SIG-M5 treated with dmso at 0.1 percent for 504 hours (cell line): ENCODE results near the gene CT47C1.

Source experiments
- DNase-seq: peaks from one replicate; lab custom pipeline; 2025; ENCODE audit not compliant: unreplicated experiment; lab: John Stamatoyannopoulos, UW

CT47C1 gene

DNA sequence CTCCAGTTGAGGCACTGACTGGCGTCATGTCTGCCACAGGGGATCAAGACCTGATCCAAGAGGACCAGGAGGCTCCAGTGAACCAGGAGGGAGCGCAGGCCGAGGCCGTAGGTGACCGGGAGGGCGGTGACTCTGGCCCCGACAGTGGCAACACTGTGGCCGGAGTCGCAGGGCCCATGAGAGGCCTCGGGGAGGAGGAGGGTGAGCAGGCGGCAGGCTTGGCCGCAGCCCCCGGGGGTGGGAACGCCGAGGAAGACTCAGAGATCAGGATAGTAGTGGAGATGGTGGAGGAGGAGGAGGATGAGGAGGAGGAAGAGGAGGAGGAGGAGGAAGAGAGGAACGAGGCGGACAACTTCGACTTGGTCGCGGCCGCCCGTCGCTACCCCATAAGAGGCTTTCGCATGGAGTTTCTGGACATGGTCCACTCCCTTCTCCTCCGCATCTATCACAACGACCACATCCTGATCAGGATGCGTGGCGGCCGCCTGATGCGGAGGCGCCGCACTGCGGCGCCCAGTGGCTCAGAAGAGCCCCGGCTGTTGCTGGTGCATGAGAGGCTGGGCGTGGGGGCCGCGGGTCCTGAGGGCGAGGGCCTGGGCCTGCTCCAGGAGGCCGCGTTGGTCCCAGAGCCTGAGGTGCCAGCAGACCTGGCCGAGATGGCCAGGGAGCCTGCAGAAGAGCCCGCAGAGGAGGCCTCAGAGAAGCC, 560 bp downstream of the CT47C1 start:
- no peak for DNase-seq

DNA sequence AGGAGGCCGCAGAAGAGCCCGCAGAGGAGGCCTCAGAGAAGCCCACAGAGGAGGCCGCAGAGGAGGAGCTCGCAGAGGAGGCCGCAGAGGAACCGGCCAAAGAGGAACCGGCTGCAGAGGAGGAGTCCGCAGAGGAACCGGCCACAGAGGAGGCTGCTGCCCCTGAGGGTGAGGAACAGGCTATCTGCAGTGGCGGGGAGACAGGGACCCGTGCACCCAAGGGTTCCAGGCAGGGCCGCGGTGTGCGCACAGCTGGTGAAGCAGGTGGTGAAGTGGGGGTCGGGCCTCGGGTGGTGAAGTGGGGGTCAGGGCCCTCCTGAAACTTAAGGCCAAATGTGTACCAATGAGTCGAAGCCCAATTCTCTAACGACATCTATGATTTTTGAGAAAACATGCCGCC, 1.1 kb downstream of the CT47C1 start:
- DNase-seq = no peak

DNA sequence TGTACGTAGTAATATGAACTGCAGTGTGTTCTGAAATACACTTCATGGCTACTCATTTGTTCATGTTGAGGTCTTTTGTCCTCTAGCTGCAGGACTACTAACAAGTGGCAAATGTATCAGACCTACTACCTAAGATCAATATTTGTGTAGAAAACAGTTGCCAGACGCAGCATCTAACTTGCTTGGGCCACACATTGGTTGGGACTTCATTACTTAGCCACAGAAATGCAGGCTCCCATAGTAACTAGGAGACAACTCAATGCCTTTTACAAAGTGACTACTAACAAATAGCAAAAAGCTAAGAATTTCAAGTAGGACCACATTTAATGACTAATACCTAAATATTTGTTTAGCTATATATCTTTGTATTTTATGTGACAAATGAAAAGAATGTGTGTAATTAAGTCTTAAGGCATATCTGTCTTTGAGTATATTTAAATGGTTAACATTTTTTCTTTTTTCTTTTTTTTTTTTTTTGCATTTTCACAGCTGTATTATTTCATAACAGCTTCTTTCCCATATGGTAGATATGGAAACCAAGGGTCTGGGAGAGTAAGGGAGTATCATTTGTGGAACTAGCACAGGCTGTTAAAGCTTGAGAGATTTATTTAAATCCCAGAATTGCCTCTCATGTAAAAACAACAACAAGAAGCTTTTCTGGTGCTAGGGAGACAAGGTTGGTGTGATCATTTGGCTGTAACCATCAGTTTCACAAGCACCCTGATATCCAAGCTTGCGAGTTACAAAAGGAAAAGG, 2.7 kb downstream of the CT47C1 start:
- DNase-seq = no peak

DNA sequence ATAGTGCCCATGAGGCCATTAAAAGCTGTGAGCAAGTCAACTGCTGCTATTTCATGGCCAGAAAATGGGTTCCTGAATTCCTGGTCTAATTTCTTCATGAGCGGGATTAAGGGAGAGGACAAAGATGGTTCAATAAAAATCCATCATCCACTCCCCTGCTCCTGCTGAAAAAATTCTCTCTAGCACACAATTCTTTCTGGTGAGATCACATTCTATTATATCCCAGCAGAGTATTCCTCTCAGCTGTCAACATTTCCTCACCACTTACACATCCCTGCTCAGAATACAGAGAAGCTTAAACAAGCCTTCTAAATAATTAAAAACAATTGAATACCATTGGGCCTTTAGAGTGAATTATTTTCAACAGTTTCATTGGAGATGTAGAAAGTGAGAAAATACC, 9.5 kb downstream of the CT47C1 start:
- no peak for DNase-seq

DNA sequence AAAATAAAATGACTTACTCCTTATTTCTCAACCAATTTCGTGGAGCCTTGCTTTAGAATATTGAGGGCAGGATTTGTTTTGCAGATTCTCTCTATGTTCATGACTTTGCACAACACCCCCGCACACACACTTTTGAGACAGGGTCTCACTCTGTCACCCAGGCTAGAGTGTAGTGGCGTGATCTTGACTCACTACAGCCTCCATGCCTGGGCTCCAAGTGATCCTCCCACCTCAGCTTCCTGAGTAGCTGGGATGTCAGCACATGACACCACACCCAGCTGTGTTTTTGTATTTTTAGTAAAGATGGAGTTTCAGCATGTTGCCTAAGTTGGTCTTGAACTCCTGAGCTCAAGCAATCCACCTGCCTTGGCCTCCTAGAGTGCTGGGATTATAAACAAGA, 12.0 kb downstream of the CT47C1 start:
- DNase-seq = no peak

DNA sequence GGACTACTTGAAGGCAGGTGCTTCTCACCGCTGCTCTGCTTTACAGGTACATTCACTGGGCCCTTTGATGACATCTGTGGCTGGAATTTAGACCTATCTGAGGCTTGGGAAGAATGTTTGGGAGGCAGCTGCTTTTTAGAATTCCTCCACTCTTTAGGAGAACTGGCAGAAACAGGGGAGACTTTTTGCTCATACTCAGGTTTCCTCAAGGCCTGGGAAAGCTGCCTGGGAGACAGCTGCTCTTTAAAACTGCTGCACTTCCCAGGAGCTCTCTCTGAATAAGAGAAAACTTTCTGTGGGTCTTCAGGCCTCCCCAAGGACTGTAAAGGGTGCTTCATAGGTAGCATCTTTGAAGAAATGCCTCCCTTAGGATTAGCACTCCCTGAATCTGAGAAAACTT, 14.3 kb downstream of the CT47C1 start:
- DNase-seq = no peak

DNA sequence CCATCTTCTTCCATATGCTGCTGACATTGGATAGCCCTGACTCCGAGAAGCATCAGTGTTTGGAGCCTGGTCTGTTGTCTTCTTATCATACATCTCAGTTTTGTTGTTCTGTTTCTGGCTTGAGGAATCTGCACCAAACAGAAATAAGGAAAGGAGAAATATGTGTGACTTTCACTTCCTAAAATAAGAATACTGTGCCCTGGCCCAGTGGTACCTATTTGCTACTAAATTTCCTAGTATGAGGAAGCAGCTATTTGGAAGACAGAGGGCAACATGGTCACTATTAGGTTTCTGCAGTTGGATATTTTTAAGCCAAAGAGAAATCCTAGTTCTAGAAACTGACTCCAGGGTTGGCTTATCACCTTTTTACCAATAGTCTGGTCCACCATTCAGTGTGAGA, 16.8 kb downstream of the CT47C1 start:
- peak; percentile 4 for DNase-seq

DNA sequence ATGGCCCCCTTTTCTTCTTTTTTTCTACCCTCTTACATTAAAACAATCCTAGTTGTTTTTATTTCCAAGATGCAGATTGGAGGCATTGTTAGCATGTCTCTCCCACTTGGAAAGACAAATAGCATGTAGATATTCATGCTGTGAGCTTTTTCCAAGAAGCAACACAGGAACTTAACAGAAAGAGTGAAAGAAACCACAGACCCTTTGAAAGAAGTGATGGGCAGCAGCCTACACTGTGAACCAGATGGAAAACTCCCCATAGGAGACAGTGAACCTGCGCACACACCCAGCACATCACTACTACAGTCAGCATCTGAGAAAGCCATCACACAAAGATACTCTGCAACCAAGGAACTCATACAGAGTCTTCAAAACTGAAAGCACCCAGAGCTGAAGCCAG, 17.8 kb downstream of the CT47C1 start:
- no peak for DNase-seq

DNA sequence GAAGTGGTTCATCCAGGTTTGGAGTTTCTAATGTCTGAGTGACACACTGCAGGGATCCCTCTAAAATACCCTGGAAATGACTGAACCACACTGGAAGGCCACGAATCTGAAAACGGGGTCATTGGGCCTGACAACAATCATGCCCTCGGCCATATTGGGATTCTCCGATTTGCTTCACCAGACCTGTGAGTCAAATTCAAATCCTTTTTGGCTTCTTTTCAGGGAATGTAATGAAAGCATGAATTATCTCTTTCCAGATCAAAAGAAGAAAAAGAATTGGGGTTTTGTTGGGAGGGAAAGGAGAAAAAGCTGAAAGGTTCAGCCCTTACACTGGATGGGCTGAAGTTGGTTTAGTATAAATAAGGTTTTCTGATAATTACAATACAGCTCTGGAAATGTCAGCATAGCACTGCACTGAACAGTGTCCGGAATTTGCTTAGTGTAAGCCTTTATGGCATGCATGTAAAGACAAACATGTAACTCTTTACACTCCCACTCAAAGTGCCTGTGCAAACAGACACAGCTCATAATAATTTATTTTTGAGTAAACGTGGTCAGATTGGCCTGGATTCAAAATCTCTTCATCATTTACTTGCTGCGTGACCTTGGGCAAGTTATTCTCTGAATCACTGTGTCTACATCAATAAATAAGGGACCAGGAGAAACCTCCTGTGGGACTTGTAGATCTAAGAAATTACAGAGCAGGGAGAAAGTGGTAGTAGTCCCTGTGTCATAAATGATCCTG, 21.4 kb downstream of the CT47C1 start:
- peak; percentile 12 for DNase-seq

DNA sequence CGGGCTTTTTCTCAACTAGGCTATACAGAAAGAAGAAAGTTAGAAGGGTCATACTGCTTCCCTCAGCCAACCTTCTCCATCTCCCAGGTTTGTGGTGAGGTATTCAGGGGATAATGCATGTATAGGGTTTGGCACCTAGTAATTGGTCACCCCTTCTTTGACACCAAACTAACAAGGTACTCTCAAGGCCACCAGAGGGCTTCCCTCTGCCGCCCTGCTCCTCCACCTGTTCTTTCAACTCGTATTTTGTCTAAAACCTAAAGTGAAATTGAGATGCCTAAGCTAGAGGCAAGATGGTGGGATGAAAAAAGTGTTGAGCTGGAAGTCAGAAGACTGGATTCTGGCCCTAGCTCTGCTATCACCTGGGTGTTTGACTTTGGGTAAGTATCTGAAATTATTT, 22.0 kb downstream of the CT47C1 start:
- no peak for DNase-seq

DNA sequence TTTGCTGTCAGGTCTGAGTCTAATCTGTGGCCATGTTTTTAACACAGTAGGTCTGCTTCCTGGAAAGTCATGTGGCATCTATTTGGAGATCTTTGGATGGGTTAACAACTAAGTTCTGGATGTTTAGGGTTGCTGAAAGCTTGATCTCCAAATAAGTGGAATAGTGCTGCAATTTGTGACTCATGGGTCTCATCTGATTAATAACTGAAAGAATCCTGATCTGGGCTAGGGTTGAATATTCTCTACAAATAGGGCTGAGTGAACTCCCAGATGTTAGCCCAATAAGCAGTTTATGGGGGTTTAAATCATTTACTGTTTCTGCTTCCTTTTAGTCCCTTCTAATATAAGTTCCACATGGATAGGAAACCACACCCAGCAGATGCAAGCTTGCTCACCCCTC, 23.1 kb downstream of the CT47C1 start:
- DNase-seq = no peak

DNA sequence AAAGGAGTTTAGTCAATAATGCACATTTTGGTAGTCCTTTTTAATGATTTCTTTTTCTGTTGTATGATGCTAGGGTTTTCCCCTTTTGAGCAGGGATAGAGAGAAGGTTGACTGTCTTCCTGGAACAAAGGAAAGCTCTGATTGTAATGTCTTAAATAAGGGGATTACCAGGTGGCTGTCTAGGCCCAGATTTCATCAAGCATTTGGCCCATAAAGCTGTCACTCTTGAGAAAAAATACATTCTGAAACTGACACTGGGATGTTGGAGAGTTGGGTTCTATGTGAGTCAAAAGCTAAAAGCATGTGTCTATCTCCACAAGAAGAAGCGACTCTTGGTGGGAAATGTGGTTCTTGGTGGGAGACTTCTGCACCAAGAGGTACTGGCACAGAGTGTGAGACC, 28.4 kb downstream of the CT47C1 start:
- no peak for DNase-seq

DNA sequence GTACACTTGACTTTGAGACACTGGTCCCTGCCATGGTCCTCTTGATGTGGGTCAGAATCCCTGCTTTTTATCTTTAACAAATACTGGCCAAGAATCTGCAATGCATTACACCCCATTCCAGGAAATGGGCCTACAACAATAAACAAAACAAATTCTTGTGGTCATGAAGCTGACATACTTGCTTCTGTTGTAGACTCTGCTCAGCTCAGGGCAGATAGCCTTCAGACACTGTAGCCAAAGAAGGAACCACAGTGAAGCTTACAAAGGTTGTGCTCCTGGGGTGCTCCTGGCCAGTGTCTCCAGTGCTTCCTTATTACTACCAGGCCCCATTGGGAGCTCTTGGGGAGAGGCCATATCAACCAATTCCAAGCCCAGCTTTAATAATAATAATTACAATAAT, 33.0 kb downstream of the CT47C1 start:
- DNase-seq = no peak

DNA sequence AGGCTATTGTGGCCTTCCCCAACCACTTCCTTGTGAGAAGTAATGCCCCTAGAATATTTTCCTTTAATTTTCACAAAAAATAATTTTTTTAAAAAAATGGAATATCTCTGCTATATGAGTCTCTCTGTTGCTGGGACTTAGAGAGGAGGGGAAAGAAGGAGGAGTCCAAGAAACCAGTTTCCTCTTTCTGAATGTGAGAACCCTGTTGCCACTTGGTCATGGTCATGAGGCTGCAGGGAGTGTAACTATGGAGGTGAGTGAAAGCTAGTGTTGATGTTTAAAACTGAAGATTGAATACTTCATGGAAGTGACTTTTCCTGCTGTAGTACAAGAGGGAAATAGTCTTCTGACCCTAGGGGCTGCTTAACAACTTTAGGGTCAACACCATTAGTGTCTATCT, 34.4 kb downstream of the CT47C1 start:
- DNase-seq = no peak

DNA sequence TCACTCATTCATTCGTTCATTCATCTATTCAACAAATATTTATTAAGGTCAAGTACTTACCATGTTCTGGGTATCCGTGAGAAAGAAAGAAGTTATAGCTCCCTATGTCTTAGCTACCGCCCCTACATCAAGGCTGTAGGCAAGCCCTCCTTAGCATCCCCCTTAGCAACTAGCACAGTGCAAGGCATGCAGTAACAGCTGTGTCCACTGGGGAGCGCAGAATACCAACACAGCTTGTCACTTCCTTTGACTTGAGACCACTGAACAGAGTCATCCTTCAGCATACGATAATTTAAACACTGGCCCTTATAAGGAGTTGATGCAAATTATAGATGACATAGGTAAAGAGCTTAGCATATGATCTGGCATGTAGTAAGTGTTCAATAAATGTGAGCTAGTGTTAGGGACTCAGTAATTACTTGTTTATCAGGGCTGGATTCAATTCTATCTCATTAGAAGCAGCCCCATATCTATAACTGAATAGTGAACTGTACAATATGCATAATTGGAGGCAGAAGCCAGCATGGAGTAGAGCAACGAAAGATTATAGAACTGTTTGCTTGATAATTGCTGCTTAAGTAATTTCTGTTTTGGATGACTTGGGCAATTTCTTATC, 46.1 kb downstream of the CT47C1 start:
- peak; percentile 31 for DNase-seq

DNA sequence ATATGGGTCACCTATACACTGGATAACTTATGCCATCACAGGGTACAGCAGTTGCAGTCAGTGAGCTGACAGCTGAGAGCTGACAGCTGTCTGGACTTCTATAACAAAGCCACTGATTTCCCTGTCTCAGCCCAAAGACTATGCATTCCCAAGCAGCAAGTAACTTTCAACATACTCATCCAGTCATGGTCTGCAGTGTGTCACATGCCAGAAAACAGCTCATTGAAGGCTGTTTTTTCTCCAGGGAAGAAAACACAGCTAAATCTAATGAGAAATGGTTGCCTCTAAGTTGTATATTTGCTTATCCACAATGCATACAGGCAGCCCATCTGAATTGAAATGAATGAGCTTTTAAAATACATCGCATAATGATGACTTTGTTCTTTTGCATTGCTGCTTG, 48.5 kb downstream of the CT47C1 start:
- DNase-seq = no peak
